ENCODE measurements around the gene CHCHD6.

The CHCHD6 gene

DNA sequence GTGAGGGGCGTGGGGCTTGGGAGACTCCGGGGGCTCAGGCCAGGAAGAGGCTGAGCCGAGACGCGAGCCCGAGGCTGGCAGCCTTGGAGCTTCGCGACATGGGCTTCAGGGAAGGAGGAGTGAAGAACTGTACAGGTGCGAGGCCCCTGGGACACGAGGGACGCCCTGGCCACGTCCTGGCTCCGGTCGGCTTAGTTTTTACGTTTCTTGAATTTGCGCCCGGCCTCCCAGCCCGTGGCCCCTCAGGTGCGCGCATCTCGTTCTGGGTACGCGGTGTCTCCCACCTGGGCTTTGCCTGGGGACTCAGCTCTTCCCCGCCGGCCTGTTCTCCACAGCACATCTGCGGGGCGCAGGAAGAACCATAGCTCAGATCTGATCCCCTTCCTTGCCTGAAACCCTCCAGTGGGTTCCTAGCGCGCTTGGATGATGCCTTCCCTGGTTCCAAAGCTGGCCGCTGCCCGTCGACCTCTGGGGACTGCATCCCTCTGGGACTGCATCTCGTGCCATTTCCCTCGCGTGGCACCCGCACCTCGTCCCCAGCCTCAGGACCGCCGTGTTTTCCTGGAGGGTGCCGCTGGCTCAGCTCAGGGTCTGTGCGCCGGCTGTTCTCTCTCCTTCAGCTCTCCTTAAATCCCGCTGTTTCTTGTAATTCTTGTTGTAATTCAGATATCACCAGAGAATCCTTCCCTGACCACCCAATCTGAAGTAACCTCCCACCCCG, 614 bp downstream of the CHCHD6 start:
- DNase-seq (ENCODE audit: low spot score): no peak

DNA sequence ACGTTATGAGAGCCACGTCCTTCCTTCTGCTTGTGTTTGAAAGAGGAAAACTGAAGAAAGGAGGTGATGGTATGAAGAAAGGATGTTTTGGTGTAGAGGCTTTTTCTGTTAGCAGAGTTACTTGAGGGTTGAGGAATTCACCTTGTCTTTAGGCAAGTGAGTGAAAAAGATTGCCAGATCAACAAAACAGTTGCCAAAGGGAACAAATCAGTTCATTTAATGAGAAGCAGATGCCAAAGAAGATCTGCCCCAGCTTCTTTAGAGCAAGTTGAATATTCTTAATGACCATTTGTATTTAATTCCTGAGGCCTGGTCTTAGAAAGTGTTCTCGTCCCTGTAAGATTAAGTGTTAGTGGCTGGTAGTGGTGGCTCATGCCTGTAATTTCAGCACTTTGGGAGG, 2.6 kb downstream of the CHCHD6 start:
- no peak for DNase-seq (ENCODE audit: low spot score)

- DNase-seq (ENCODE audit: low spot score): no peak
These were observed 7.2 kb downstream of the CHCHD6 start for GRCh38 chr3:126711121-126711760.

GRCh38 chr3:126713199-126713598, 9.2 kb downstream of the CHCHD6 start:
- DNase-seq (ENCODE audit: low spot score): no peak

DNA sequence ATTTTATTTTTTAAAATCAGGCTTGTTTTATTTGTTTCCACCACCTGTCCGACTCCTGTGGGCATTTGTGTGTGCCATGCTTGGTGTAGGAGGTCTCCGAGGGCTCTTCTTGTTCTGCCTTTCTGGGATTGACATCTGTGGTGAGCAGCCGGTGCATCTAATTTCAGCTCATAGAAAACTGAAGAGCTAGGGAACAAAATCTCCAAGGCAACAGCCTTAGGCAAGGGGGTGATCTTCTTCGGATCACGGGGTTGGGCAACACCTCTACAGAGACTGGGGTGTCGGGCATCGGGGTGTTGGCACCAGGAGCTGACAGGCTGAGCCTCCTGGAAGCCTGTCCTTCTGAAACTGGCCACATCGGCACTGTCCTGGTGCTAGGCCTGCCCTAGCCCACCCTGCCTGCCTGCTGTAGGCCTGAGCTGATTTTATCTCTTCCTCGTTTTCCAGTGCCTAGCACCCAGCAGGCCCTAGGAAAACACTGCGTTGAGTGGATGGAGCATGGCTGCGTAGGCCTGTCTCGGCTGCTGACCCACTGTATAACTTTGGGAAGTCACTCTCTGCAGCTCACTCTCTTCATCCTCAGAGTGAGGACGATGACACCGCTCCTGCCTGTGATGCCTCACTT, 10.3 kb downstream of the CHCHD6 start:
- DNase-seq (ENCODE audit: low spot score): no peak

DNA sequence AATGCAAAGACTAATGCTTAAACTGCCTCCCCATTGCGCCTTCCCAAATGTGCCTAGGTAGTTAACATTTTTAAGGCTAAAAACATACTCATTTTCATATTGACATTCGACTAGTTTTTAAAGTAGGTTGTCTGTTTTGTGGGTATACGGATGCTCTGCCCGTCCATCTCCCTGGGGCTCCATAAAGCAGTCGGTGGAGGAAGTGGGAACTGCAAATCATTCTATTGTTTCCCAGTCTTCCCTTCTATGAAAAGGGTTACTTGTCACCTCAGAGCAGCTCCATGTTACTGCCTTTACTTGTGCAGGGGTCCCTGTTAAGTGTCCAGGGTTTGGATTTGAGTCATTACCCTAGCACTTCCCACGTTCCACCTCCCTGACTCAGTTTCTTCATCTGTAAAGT, 10.9 kb downstream of the CHCHD6 start:
- no peak for DNase-seq (ENCODE audit: low spot score)

DNA sequence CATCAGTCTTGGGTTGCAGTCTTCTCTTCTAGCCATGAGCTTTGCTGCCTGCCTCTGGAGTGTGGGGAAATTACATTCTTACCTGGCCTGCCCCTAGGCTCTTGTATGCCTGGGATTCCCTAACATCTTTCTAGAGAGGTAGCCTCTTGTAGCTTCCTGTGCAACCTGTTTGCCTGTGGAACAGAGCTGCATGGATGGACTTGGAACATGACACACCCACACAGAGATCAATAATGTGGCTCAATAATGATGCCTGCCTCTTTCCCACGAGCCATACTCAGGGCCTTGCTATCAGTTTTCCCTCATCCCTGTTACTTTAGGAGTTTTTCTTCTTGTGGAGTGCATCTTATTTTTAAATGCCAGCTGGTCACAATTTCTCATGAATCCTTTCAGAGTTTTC, 11.4 kb downstream of the CHCHD6 start:
- no peak for DNase-seq (ENCODE audit: low spot score)

- DNase-seq (ENCODE audit: low spot score): no peak
These were observed 12.0 kb downstream of the CHCHD6 start for GRCh38 chr3:126716057-126716456.

DNA sequence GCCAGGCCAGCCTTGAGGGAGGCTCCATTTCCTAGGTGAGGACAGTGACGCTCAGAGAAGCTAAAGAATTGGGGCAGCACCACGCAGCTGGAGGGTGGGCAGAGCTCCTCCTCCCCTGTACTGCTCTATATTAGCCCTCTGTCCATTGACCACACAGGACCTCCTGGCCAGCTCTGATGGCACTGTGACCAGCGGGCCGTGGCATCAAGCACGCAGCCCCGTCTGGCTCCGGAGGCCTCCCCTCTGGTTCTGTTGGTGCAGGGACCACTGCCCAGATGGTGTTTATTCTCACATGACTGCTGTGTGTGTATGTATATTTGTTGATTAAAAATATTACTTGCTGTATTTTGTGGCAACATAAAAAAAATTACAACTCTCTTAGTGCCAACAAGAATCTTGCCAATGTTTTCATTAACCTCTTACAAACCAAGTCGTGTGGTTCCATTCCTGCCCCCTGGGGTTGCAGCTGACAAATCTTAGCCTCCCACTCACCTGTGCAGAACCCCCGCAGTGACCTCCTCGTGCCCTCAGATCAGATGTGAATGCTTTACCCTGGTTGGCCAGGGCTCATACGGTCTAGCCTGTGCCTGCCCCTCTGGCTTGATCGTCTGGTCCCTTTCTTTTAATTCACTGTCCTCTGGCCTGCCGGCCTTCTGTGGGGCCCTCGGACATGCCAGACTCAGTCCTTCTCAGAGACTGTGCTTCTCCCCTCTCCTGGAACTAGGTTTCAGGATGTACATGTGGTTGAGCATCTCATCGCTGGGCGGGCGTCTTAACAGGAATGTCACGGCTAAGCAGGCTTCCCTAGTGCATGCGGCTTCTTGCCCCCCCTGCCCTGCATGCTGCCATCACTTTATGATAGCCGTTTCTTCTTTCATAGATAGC, 14.8 kb downstream of the CHCHD6 start:
- no peak for DNase-seq (ENCODE audit: low spot score)

DNA sequence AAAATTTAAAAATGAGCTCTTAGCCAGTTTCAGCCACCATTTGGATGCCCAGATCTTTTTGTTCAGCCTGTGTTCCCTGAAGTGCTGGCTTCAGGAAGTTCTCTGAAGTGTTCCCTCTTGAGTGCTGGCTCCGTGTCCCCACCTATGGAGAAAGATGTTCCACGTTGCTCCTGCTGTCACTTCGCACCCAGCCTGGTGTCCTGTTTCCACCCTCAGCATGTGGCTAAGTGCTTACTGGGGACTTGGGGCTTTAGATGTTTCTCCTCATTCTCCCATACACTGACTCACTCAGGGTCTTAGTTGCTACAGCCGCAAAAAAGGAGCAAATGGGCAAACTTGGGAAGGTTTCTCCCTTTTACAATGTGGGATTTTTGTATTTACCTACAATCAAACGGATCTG, 16.6 kb downstream of the CHCHD6 start:
- DNase-seq (ENCODE audit: low spot score): no peak

- DNase-seq (ENCODE audit: low spot score): no peak
These were observed 17.2 kb downstream of the CHCHD6 start for GRCh38 chr3:126721246-126721645.

DNA sequence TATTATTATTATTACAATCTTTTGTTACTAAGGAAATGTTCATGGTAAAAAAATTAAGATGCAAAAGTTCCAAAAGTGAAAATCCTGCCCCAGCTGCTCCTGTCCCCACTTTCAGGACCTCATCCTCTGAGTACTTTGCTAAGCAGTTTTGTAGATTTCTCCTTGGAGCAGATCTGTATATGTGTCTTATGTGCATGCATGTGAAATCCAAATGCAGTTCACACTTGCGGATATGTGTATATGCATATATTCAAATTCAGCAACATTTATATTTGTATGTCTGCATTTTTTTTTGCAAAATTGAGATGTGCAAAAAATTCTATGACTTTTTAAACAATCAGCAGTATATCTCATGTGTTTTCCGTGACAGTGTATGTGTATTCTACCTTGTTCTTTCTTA, 19.2 kb downstream of the CHCHD6 start:
- DNase-seq (ENCODE audit: low spot score): no peak

DNA sequence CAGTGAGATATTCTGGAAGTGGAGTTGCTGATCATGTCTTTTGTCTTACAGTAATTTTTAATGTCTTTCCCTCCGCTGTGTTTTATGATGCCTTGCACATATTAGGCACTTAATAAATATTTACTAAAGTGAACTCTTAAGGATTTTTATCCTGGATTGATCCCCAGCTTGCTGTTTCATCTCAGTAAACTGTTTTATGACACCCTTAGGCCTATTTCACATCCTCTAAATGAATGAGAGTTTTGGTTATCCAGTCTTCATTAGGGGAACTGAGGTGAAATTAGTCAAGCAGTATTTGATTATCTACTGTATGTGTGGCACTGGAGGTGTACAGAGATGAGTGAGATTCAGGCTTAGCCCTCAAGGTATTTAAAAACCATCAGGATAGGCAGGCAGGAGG, 19.8 kb downstream of the CHCHD6 start:
- no peak for DNase-seq (ENCODE audit: low spot score)

- no peak for DNase-seq (ENCODE audit: low spot score)
These were observed 24.6 kb downstream of the CHCHD6 start for GRCh38 chr3:126728680-126729079.

- no peak for DNase-seq (ENCODE audit: low spot score)
These were observed 26.3 kb downstream of the CHCHD6 start for GRCh38 chr3:126730376-126730775.

- no peak for DNase-seq (ENCODE audit: low spot score)
These were observed 27.0 kb downstream of the CHCHD6 start for GRCh38 chr3:126731044-126731443.

- no peak for DNase-seq (ENCODE audit: low spot score)
These were observed 28.4 kb downstream of the CHCHD6 start for GRCh38 chr3:126732281-126733060.

DNA sequence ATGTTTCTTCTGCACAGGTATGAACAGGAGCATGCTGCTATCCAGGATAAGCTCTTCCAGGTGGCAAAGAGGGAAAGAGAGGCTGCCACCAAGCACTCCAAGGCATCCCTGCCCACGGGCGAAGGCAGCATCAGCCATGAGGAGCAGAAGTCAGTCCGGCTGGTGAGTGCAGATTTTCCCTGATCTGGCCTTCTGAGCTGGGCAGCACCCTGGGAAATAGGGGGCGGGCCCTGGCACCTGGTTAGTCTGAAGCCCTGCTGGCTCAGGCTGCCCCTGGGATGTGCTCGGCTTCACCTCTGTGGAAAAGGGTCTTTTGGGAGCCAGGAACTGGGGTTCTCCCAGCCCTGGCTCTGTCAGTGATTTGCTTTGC, 29.0 kb downstream of the CHCHD6 start:
- DNase-seq (ENCODE audit: low spot score): no peak

- no peak for DNase-seq (ENCODE audit: low spot score)
These were observed 30.2 kb downstream of the CHCHD6 start for GRCh38 chr3:126734106-126734723.

DNA sequence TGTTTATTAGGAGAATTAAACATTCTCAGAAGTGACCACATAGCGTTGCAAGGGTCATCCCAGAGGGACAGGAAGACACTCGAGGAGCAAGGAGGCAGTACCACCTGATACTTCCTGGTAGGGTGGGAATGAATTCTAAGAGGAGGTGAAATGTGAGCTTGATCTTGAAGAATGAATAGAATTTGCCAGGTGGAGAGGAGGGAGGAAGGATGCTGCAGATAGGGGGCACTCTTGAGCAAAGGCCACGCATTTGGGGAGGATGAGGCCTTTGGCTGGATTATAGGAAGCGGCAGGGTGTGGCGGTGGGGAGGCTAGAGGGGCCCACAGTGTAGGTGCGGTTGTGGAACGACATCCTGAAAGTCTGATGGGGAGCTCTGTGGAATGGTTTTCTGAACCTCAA, 33.5 kb downstream of the CHCHD6 start:
- no peak for DNase-seq (ENCODE audit: low spot score)

DNA sequence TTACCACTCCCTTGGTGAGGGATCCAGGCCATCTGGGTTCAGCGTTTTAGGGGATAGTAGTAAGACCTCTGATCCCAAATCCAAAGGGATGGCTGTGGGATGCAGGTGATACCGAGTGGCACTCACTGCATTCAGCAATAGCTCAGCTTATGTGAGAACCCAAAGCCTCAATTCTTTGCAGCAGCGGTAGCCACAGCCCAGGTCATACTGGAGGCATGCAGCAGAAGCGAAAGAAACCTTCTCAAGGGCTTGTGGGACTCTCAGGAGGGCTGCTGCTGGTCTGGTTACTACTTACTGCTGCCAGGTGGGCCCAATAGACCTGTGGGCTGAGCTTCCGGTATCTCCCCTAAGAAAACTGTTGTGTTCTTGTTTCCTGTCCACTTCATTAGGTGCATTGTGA, 38.0 kb downstream of the CHCHD6 start:
- no peak for DNase-seq (ENCODE audit: low spot score)

Measured in left forelimb (tissue), 1 donor.